CD4-positive, CD25-positive, alpha-beta regulatory T cell (primary cell): ENCODE data around the gene PRKG1. TPM values are rescaled to one million over a fixed set of nuclear protein-coding genes. Genes with fewer than 3 reads are reported as not detected.

Experiments used
- ATAC-seq, 2 donors: fragments of 150-1000 bp; cut with Tn5 transposase; one replicate each; pipeline ENCODE4 v1.10.0; 2021; ENCODE audit warnings: low read depth in 2 of 2, moderate number of reproducible peaks in 2 of 2, moderate library complexity in 1 of 2
- DNase-seq, 3 donors: peaks; one replicate each; pipeline versions ENCODE4 v3.0.0 to v3.0.0-alpha.2; 2012 to 2022; ENCODE audit warnings: mixed read lengths in 1 of 3
- H3K27ac ChIP-seq: one replicate; pipeline ENCODE4 v1.7.0; 2013; ENCODE audit warnings: mild to moderate bottlenecking, low read length; ENCODE audit not compliant: insufficient read depth, poor library complexity, severe bottlenecking
- H3K27me3 ChIP-seq: one replicate; pipeline ENCODE4 v1.7.0; 2013; ENCODE audit warnings: low read length; ENCODE audit not compliant: control insufficient read depth, insufficient read depth
- H3K36me3 ChIP-seq: one replicate; pipeline ENCODE4 v1.7.0; 2013; ENCODE audit warnings: mild to moderate bottlenecking, low read length, moderate library complexity; ENCODE audit not compliant: control insufficient read depth, insufficient read depth
- H3K4me1 ChIP-seq: 2 replicates; pipeline ENCODE4 v1.7.0; 2013; ENCODE audit warnings: mild to moderate bottlenecking, low read length; ENCODE audit not compliant: insufficient read depth, control insufficient read depth, poor library complexity, severe bottlenecking
- H3K4me3 ChIP-seq: one replicate; pipeline ENCODE4 v1.7.0; 2013; ENCODE audit warnings: low read depth, mild to moderate bottlenecking, low read length, moderate library complexity
- H3K9me3 ChIP-seq, 2 experiments: 1 replicate in 1 of 2; 2 replicates in 1 of 2; pipeline ENCODE4 v1.7.0; 2013; ENCODE audit warnings: low read length in 2 of 2, mild to moderate bottlenecking in 1 of 2, moderate library complexity in 1 of 2; ENCODE audit not compliant: control insufficient read depth in 2 of 2
- H3K27ac Mint-ChIP-seq, 3 donors: one replicate each; pipeline ENCODE4 v1.8.0; 2020 to 2022; ENCODE audit warnings: mild to moderate bottlenecking in 3 of 3, mixed read lengths in 3 of 3, moderate library complexity in 2 of 3
- H3K27me3 Mint-ChIP-seq: one replicate; pipeline ENCODE4 v1.8.0; 2022; ENCODE audit warnings: mild to moderate bottlenecking, mixed read lengths
- H3K36me3 Mint-ChIP-seq: one replicate; pipeline ENCODE4 v1.8.0; 2020; ENCODE audit warnings: mixed read lengths
- H3K4me1 Mint-ChIP-seq, 4 donors: one replicate each; pipeline ENCODE4 v1.8.0; 2020 to 2022; ENCODE audit warnings: mixed read lengths in 4 of 4, mild to moderate bottlenecking in 1 of 4
- H3K4me3 Mint-ChIP-seq, 4 donors: one replicate each; pipeline ENCODE4 v1.8.0; 2020 to 2022; ENCODE audit warnings: mild to moderate bottlenecking in 4 of 4, mixed read lengths in 4 of 4, moderate library complexity in 3 of 4
- H3K9me3 Mint-ChIP-seq, 7 donors: one replicate each; pipeline ENCODE4 v1.8.0; 2020 to 2022; ENCODE audit warnings: mixed read lengths in 7 of 7, mild to moderate bottlenecking in 3 of 7, moderate library complexity in 2 of 7
- polyA plus RNA-seq, 4 donors: library from polyadenylated mRNA; unstranded; fragments of 300-500 nt; fragmentation: Illumina TruSeq; gene quantifications; one replicate each; pipeline ENCODE4 v1.2.3, GENCODE V29; 2021
- total RNA-seq: library from RNA; stranded (reverse); gene quantifications from one replicate; pipeline ENCODE4 v1.2.3, GENCODE V29; 2022

Gene PRKG1
- total and polyA plus RNA-seq, 5 donors from 2014 or later, result 0.30 TPM; not detected in 4

DNA sequence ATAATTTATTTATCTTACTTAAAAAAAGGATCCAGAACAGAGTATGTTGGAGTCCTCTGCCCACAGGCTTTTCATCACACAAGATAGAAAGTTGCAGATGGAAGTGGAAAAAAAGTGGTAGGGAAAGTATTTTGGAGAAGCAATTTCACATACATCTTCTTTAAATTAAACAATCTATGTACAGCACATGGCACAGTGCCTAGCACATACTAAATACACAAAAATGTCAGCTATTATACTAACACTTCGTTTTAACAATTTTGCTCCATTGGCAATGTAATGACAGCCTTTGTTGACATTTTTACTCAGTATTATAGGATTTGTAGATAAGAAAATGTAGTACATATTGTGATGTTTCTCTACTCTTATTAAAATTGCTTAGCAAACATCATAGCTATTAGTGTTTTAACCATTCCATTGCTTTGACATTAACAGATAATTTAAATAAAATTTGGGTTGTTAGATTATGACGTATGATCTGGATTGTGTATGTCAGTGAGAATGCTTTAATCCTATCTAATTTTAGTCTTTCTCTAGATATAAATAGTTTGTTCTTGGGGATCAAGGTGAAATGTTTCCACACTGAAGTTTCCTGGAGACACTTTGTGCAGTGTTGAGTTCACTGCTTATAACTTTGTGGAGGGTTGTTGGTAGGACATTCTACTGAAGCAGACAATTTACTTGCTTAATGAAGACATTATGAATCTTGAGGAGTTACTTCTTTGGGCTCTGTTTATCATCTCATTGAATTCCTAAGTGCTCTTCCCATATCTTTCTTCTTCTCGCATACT is 1037.0 kb downstream of the PRKG1 start:
- Histone ChIP-seq H3K36me3 (no peaks in the 10 kb centered on the region), H3K27me3 (no peaks in the 10 kb centered on the region), H3K9me3 (no peaks in the 10 kb centered on the region), H3K27ac (no peak overlapping the region), H3K4me3 (no peak overlapping the region), H3K4me1 (no peaks in the 10 kb centered on the region)
- no peak for DNase-seq
- ATAC-seq, result no peak
- H3K36me3 Mint-ChIP-seq, result no peaks in the 10 kb centered on the region
- no peaks in the 10 kb centered on the region for H3K27me3 Mint-ChIP-seq
- H3K4me1 Mint-ChIP-seq, result no peaks in the 10 kb centered on the region
- no peak overlapping the region for H3K27ac Mint-ChIP-seq
- H3K9me3 Mint-ChIP-seq, result peaks cover 0 to 6% (median 2%) of the 10 kb centered on the region in 7 donors
- H3K4me3 Mint-ChIP-seq, result no peak overlapping the region

- Mint-ChIP-seq H3K9me3 (peaks cover 0 to 10% (median 0%) of the 10 kb centered on the region in 7 donors), H3K36me3 (no peaks in the 10 kb centered on the region), H3K4me3 (no peak overlapping the region), H3K27me3 (no peaks in the 10 kb centered on the region), H3K27ac (no peak overlapping the region), H3K4me1 (no peaks in the 10 kb centered on the region)
- H3K36me3 ChIP-seq, result no peaks in the 10 kb centered on the region
- no peaks in the 10 kb centered on the region for H3K9me3 ChIP-seq
- no peak for ATAC-seq
- no peak overlapping the region for H3K4me3 ChIP-seq
- H3K27me3 ChIP-seq, result no peaks in the 10 kb centered on the region
- no peak overlapping the region for H3K27ac ChIP-seq
- DNase-seq, result no peak
- H3K4me1 ChIP-seq, result no peaks in the 10 kb centered on the region
These were observed 1041.5 kb downstream of the PRKG1 start for GRCh38 chr10:52115823-52116222.

DNA sequence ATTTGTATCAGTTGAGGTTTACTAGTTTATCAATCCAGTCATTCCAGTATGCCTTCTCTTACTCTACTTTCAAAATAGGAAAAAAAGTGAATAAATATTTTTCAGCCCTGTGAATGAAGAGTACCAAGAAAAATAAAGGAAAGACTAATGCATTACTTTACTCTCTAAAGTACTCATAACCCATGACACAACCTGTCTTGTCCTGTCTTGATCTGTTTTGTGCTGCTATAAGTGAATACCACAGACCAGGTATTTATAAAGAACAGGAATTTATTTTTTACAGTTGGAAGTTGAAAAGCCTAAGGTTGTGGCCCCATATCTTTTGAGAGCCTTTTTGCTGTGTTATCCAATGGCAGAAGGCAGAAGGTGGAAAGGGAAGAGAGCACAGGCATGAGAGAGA is 1045.2 kb downstream of the PRKG1 start:
- peaks cover 0 to 8% (median 0%) of the 10 kb centered on the region in 7 donors for H3K9me3 Mint-ChIP-seq
- no peaks in the 10 kb centered on the region for H3K27me3 Mint-ChIP-seq
- no peaks in the 10 kb centered on the region for H3K36me3 Mint-ChIP-seq
- no peak overlapping the region for H3K4me3 Mint-ChIP-seq
- Histone ChIP-seq H3K9me3 (no peaks in the 10 kb centered on the region), H3K27ac (no peak overlapping the region), H3K4me3 (no peak overlapping the region), H3K4me1 (no peaks in the 10 kb centered on the region), H3K36me3 (no peaks in the 10 kb centered on the region), H3K27me3 (no peaks in the 10 kb centered on the region)
- DNase-seq (no peak), ATAC-seq (no peak)
- no peaks in the 10 kb centered on the region for H3K4me1 Mint-ChIP-seq
- no peak overlapping the region for H3K27ac Mint-ChIP-seq

DNA sequence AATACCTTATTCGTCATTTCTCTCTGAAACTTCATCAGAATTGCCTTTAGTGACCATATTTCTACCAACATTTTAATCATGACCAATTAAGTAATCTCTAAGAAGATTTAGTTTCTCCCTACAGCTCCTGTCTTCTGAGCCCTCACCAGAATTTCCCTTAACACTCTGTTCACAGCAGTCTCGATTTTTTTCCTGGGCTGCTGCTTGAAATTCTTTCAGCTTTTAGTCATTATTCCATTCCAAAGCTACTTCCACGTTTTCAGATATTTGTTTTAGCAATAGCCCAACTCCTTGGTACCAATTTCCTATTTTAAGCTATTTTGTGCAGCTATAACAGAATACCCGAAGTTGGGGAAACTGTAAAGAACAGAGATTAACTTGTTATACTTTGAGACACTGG is 1047.4 kb downstream of the PRKG1 start:
- Mint-ChIP-seq H3K27me3 (no peaks in the 10 kb centered on the region), H3K4me3 (no peak overlapping the region)
- ATAC-seq, result no peak

GRCh38 chr10:52128056-52128683 is 1053.9 kb downstream of the PRKG1 start:
- ATAC-seq, result no peak
- no peak overlapping the region for H3K27ac Mint-ChIP-seq

More for the DNA sequence above, 1047.4 kb downstream of the PRKG1 start:
- H3K27ac Mint-ChIP-seq, result no peak overlapping the region
- Histone ChIP-seq H3K27ac (no peak overlapping the region), H3K9me3 (no peaks in the 10 kb centered on the region), H3K4me1 (no peaks in the 10 kb centered on the region), H3K36me3 (no peaks in the 10 kb centered on the region), H3K4me3 (no peak overlapping the region), H3K27me3 (no peaks in the 10 kb centered on the region)
- H3K36me3 Mint-ChIP-seq, result no peaks in the 10 kb centered on the region
- no peak for DNase-seq
- peaks cover 0 to 5% (median 0%) of the 10 kb centered on the region in 7 donors for H3K9me3 Mint-ChIP-seq
- no peaks in the 10 kb centered on the region for H3K4me1 Mint-ChIP-seq

GRCh38 chr10:52129410-52130178 is 1055.3 kb downstream of the PRKG1 start:
- Mint-ChIP-seq H3K9me3 (peaks cover 0 to 6% (median 0%) of the 10 kb centered on the region in 7 donors), H3K36me3 (no peaks in the 10 kb centered on the region), H3K4me1 (no peaks in the 10 kb centered on the region), H3K27me3 (no peaks in the 10 kb centered on the region), H3K4me3 (no peak overlapping the region), H3K27ac (no peak overlapping the region)
- ATAC-seq (no peak), DNase-seq (no peak)
- Histone ChIP-seq H3K4me1 (no peaks in the 10 kb centered on the region), H3K9me3 (no peaks in the 10 kb centered on the region), H3K4me3 (no peak overlapping the region), H3K27ac (no peak overlapping the region), H3K36me3 (no peaks in the 10 kb centered on the region), H3K27me3 (no peaks in the 10 kb centered on the region)

More at GRCh38 chr10:52128056-52128683, 1053.9 kb downstream of the PRKG1 start:
- Mint-ChIP-seq H3K4me3 (no peak overlapping the region), H3K9me3 (peaks cover 0 to 6% (median 0%) of the 10 kb centered on the region in 7 donors), H3K36me3 (no peaks in the 10 kb centered on the region), H3K27me3 (no peaks in the 10 kb centered on the region), H3K4me1 (no peaks in the 10 kb centered on the region)
- no peak overlapping the region for H3K4me3 ChIP-seq
- no peaks in the 10 kb centered on the region for H3K27me3 ChIP-seq
- H3K4me1 ChIP-seq, result no peaks in the 10 kb centered on the region
- no peak overlapping the region for H3K27ac ChIP-seq
- no peaks in the 10 kb centered on the region for H3K9me3 ChIP-seq
- no peaks in the 10 kb centered on the region for H3K36me3 ChIP-seq
- DNase-seq, result no peak

- Histone ChIP-seq H3K27ac (no peak overlapping the region), H3K4me1 (no peaks in the 10 kb centered on the region), H3K9me3 (no peaks in the 10 kb centered on the region), H3K27me3 (no peaks in the 10 kb centered on the region), H3K36me3 (no peaks in the 10 kb centered on the region), H3K4me3 (no peak overlapping the region)
- ATAC-seq (no peak), DNase-seq (no peak)
- no peaks in the 10 kb centered on the region for H3K4me1 Mint-ChIP-seq
- no peaks in the 10 kb centered on the region for H3K27me3 Mint-ChIP-seq
- H3K27ac Mint-ChIP-seq, result no peak overlapping the region
- H3K9me3 Mint-ChIP-seq, result peaks cover 0 to under 1% (median 0%) of the 10 kb centered on the region in 7 donors
- H3K4me3 Mint-ChIP-seq, result no peak overlapping the region
- no peaks in the 10 kb centered on the region for H3K36me3 Mint-ChIP-seq
These were observed 1060.8 kb downstream of the PRKG1 start for GRCh38 chr10:52135101-52135500.
